ENCODE results near the gene SERGEF.

- TF ChIP-seq CTCF (IDR thresholded peaks at IDR 0.05 in 8 of 11, conservative IDR thresholded peaks at IDR 0.05 in 3 of 11) (no peak), POLR2A (IDR thresholded peaks at IDR 0.05) (no peak)
Observed at GRCh38 chr11:17883057-17883456, 129.8 kb downstream of the SERGEF start.

Measured in spleen (tissue), 7 donors.